Measurements from ENCODE around the gene ZNF562. TPM values are rescaled to one million over a fixed set of nuclear protein-coding genes. Genes with fewer than 3 reads are reported as not detected.
A peak's percentile ranks its signal among the peaks of the same experiment; 100 is the strongest.

ZNF562 gene
- total RNA-seq, 2 donors from 2014 or later, result 10.7 to 13.8 TPM

DNA sequence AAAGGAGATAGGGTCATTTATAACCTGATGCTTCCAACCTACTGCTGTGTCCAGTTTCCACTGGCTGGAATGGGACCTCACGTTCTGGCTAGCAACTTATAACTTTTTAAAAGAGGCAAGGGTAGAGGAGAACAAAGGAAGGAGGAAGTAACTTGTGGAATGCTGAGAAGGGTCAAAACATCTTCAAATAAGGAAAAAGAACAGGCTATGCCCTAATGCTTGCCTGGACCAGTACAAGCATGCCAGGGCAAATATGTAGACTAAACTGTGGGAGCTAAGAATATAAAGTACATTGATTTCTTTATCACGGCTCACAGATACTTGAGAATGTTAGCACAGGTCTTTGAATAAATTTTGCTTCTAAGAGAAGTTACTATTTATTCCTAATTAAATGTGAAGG is 52.4 kb downstream of the ZNF562 start:
- no peak overlapping the region for H3K27ac Mint-ChIP-seq
- no peaks in the 10 kb centered on the region for H3K9me3 ChIP-seq (ENCODE audit: control insufficient read depth, low read length, poor library complexity, severe bottlenecking)
- H3K27me3 Mint-ChIP-seq, result no peaks in the 10 kb centered on the region
- H3K36me3 Mint-ChIP-seq (ENCODE audit: low read depth), result peaks cover 7% of the 10 kb centered on the region
- H3K4me3 Mint-ChIP-seq, result peak overlapping the region; percentile 46
- H3K4me1 Mint-ChIP-seq, result peaks cover 25% of the 10 kb centered on the region
- no peak for ATAC-seq
- no peak for DNase-seq

DNA sequence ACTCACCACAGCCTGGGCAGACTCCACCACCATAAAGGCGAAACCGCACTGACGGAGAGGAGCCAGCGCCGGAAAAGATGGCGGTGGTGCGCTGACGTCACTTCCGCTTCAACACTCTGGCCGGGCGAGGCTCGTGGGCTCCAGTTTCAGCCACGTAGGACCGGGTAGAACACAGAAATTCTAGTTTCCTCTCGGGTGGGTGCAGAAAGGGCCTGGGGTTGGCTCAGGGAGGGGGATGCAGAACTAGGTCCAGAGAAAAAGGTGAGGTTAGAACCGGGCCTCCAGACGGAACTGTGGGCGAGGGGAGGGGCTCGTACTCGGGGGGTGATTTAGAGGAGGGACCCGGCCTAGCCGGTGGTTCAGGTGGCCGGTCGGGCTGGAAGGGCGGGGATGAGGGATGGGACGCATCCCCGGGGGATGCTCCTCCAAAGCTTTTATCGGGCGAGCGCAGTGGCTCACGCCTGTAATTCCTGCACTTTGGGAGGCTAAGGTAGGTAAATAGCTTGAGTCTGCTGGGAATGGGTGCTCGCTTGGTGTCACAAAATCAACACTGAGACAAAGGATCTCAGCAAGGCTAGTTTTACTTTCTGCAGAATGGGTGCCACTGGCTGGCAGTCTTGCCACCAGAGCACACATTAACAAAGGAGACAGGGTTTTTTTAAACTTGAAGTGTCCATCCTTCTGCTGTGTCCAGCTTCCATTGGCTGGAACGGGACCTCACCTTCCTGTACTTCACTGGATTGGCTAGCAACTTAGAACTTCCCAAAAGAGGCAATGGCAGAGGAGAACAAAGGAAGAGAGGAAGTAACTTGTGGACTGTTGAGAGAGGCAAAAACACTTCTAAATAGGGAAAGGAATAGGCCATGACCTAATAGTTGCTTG is 53.5 kb downstream of the ZNF562 start, which contains the start of gene ZNF561:
Gene ZNF561, minus strand, starts transcription at position 77 of the 882 bp plus-strand sequence. CDS start 1,776 bp downstream, outside the sequence.
- H3K36me3 Mint-ChIP-seq (ENCODE audit: low read depth), result peaks cover 7% of the 10 kb centered on the region

DNA sequence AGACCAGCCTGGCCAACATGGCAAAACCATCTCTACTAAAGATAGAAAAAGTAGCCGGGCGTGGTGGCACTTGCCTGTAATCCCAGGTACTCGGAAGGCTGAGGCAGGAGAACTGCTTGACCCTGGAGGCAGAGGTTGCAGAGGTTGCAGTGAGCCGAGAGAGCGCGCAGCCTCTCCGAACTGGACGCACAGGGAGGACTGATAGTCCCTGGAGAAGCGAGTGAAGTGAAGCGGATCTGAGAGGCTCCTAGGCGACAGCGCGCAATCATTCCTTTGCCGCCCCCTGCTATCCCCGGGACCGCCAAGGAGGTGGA is 54.1 kb downstream of the ZNF562 start:
- ATAC-seq (no peak), DNase-seq (no peak)
- H3K9me3 ChIP-seq (ENCODE audit: control insufficient read depth, low read length, poor library complexity, severe bottlenecking), result no peaks in the 10 kb centered on the region
- Mint-ChIP-seq H3K4me1 (peaks cover 23% of the 10 kb centered on the region), H3K36me3 (ENCODE audit: low read depth) (peaks cover 5% of the 10 kb centered on the region), H3K27me3 (no peaks in the 10 kb centered on the region), H3K27ac (peak overlapping the region; percentile 98), H3K4me3 (peak overlapping the region; percentile 97)

More for the DNA sequence above, 53.5 kb downstream of the ZNF562 start, which contains the start of gene ZNF561:
- no peaks in the 10 kb centered on the region for H3K9me3 ChIP-seq (ENCODE audit: control insufficient read depth, low read length, poor library complexity, severe bottlenecking)
- Mint-ChIP-seq H3K27me3 (no peaks in the 10 kb centered on the region), H3K4me1 (peaks cover 25% of the 10 kb centered on the region), H3K4me3 (peak within 1 kb of the TSS; percentile 97), H3K27ac (peak within 1 kb of the TSS; percentile 98)
- ATAC-seq, result peak; percentile 94
- peak; percentile 75 to 80 (median 79) for DNase-seq

DNA sequence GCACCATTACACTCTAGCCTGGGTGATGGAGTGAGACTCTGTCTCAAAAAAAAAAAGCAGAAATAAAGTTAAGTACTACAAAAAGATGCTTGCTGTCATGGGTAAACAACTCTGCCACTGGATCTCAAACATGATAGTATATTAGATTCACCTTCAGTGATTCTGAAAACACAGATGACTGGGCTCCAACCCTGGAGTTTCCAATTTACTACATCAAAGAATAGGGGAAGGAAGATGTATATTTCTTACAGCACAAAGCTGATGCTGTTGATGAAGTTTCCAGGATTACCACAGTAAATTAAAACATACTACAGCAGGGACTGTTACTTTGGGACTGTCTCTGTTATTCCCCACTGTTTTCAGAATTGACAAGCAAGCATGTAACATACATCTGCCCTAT is 59.1 kb downstream of the ZNF562 start:
- DNase-seq (no peak), ATAC-seq (no peak)
- H3K4me3 Mint-ChIP-seq, result no peak overlapping the region
- peaks cover 8% of the 10 kb centered on the region for H3K9me3 ChIP-seq (ENCODE audit: control insufficient read depth, low read length, poor library complexity, severe bottlenecking)
- peaks cover 6% of the 10 kb centered on the region for H3K36me3 Mint-ChIP-seq (ENCODE audit: low read depth)
- peaks cover 7% of the 10 kb centered on the region for H3K4me1 Mint-ChIP-seq
- H3K27me3 Mint-ChIP-seq, result no peaks in the 10 kb centered on the region
- no peak overlapping the region for H3K27ac Mint-ChIP-seq

DNA sequence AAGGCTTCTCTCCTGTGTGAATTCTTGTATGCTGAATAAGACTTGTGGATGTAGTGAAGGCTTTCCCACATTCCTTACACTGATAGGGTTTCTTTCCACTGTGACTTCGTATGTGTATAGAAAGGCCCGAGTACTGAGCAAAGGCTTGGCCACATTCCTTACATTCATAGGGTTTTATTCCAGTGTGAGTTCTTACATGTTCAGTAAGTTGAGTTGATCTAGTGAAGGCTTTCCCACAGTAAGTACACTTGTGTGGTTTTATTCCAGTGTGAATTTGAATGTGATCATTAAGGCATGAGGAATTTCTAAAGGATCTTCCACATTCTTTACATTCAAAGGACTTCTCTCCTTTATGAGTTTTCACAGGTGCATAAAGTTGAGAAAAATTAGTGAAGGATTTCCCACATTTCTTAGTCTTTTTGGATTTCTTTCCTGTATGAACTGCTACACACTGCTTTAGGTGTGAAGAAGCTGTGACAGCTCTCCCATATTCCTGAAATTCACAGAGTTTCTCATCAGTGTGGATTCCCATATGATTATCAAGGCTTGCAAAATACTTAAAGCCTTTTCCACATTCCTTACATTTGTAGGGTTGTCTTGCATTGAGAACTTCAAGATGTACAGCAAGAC is 64.3 kb downstream of the ZNF562 start:
- Mint-ChIP-seq H3K27ac (no peak overlapping the region), H3K4me3 (no peak overlapping the region), H3K36me3 (ENCODE audit: low read depth) (peaks cover 4% of the 10 kb centered on the region), H3K27me3 (no peaks in the 10 kb centered on the region), H3K4me1 (no peaks in the 10 kb centered on the region)
- DNase-seq (no peak), ATAC-seq (no peak)
- H3K9me3 ChIP-seq (ENCODE audit: control insufficient read depth, low read length, poor library complexity, severe bottlenecking), result peaks cover 22% of the 10 kb centered on the region

DNA sequence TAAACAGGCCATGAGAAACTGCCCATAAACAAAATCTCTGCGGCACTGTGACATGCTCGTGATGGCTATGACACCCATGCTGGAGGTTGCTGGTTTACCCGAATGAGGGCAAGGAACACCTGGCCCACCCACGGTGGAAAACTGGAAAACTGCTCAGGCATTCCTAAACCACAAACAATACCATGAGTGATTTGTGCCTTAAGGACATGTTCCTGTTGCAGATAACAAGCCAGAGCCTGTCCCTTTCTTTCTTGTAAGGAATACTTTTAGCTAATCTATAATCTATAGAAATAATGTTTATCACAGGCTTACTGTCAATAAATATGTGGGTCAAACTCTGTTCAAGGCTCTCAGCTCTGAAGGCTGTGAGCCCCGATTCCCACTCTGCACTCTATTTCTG is 66.0 kb downstream of the ZNF562 start:
- Mint-ChIP-seq H3K4me3 (no peak overlapping the region), H3K27me3 (no peaks in the 10 kb centered on the region), H3K4me1 (no peaks in the 10 kb centered on the region), H3K27ac (no peak overlapping the region), H3K36me3 (ENCODE audit: low read depth) (peaks cover 2% of the 10 kb centered on the region)
- no peak for DNase-seq
- no peak for ATAC-seq
- peaks cover 22% of the 10 kb centered on the region for H3K9me3 ChIP-seq (ENCODE audit: control insufficient read depth, low read length, poor library complexity, severe bottlenecking)

DNA sequence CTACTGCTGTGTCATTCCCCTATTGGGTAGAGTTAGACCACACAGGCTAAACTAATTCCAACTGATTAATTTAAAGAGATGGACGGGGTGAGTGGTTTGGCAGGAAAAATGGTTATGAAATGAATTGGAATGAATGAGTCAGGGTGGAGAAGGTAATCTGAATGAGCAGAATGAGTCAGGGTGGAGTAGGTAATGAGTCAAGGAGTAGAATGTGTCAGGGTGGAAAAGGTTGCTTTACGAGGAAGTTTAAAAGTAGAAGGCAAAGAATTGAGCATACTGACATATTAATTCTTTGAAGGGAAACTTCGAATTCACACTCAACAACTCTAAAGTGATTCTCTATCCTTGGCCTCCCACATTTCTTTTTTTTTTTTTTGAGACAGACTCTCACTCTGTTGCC is 77.9 kb downstream of the ZNF562 start:
- no peak overlapping the region for H3K4me3 Mint-ChIP-seq
- peaks cover 7% of the 10 kb centered on the region for H3K9me3 ChIP-seq (ENCODE audit: control insufficient read depth, low read length, poor library complexity, severe bottlenecking)
- ATAC-seq, result no peak

More for the DNA sequence above, 77.9 kb downstream of the ZNF562 start:
- no peaks in the 10 kb centered on the region for H3K36me3 Mint-ChIP-seq (ENCODE audit: low read depth)
- H3K4me1 Mint-ChIP-seq, result no peaks in the 10 kb centered on the region
- no peak for DNase-seq
- peaks cover 18% of the 10 kb centered on the region for H3K27me3 Mint-ChIP-seq
- no peak overlapping the region for H3K27ac Mint-ChIP-seq

Other genes starting within 250 kb of the ZNF562 start
- 10 to 100 TPM; 39.8 to 51.6 TPM for gene ZNF266, start 239.5 kb downstream of the ZNF562 start, total RNA-seq
- gene ZNF560, start 176.5 kb downstream of the ZNF562 start, total RNA-seq, result not detected
- gene ZNF426, start 136.5 kb downstream of the ZNF562 start, total RNA-seq, result 10 to 100 TPM in 1 of 2 donors, 1 to 10 TPM in 1; 9.6 to 10.2 TPM
- gene ZNF121, start 90.6 kb downstream of the ZNF562 start, total RNA-seq, result 10 to 100 TPM; 32.9 to 36.6 TPM
- gene ZNF561, start 53.9 kb downstream of the ZNF562 start, total RNA-seq, result 10 to 100 TPM; 28.1 to 35.8 TPM
- 10 to 100 TPM in 1 of 2 donors, 1 to 10 TPM in 1; 3.9 to 12.0 TPM for gene ZNF846, start 93.6 kb upstream of the ZNF562 start, total RNA-seq
- gene FBXL12, start 144.0 kb upstream of the ZNF562 start, total RNA-seq, result 10 to 100 TPM; 33.5 to 34.4 TPM
- gene UBL5, start 152.8 kb upstream of the ZNF562 start, total RNA-seq, result 100 to 1,000 TPM; 202 to 207 TPM
- gene PIN1, start 160.2 kb upstream of the ZNF562 start, total RNA-seq, result 10 to 100 TPM; 42.3 to 55.2 TPM

Data from T-helper 17 cell (primary cell).